ENCODE measurements around the gene C3orf20.

The C3orf20 gene

DNA sequence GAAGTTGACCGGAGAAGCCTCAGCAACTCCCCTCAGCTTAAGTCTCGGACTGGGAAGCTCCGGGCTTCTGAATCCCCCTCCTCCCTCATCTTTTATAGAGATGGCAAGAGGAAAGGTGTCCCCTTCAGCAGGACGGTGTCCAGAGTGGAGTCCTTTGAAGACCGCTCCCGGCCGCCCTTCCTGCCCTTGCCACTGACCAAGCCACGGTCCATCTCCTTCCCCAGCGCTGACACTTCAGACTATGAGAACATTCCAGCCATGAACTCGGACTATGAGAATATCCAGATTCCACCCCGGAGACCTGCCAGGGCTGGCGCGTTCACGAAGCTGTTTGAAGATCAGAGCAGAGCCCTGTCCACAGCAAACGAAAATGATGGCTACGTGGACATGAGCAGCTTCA, 146.2 kb downstream of the C3orf20 start:
- no peak for DNase-seq

DNA sequence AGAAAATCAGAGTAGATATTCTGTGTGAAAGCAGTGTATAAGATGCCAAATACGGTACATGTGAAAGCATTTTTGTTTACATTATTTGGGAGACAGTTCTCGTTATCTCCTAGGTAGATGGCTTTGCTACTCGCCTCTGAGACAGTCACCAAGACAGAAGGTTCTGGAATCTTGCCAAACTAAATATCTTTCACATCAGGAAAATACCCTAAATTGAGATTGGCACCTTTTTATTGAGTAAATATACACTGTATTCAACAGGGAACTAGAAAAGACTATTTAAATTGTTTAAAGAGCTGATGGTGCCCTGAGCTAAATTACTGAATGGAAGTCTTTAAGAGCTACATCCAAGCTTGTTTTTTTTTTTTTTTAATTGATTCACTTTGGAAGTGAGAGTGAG, 147.2 kb downstream of the C3orf20 start:
- no peak for DNase-seq

Measured in stimulated activated CD4-positive, alpha-beta T cell treated with anti-CD3 and anti-CD28 coated beads, Interleukin-15, amount 100 ng/mL, for 24 hours (primary cell).